ENCODE measurements around the gene ECSIT.

- TF ChIP-seq POLR2A (IDR thresholded peaks at IDR 0.05; ENCODE audit: low read depth, low read length) (no peak; the same call in 1 of the 2 replicates), TAF1 (IDR thresholded peaks at IDR 0.05; ENCODE audit: borderline replicate concordance, low read depth, low read length) (no peak), POLR2AphosphoS5 (IDR thresholded peaks at IDR 0.05; ENCODE audit: low read depth, low read length) (no peak)
Observed at GRCh38 chr19:11482384-11483050, 46.4 kb downstream of the ECSIT start.
